Eye (tissue), 1 donor: Measurements from ENCODE around the gene RTKN.
A peak's percentile ranks its signal among the peaks of the same experiment; 100 is the strongest.
"Not testable (repeated sequence)": the region's sequence is repeated elsewhere in the genome, so short reads cannot be mapped to it uniquely, and the experiment has no call there.

Experiments used
- DNase-seq: peaks from one replicate; pipeline ENCODE4 v3.0.0-alpha.2; 2015

The RTKN gene

GRCh38 chr2:74460187-74460586, 18.4 kb upstream of the RTKN start:
- not testable (repeated sequence) for DNase-seq

GRCh38 chr2:74459503-74460118, 17.9 kb upstream of the RTKN start:
- not testable (repeated sequence) for DNase-seq

- DNase-seq, result peak; percentile 54
Measured at GRCh38 chr2:74458938-74459363, 17.2 kb upstream of the RTKN start.

- peak; percentile 100 for DNase-seq
Measured at GRCh38 chr2:74458132-74458937, 16.6 kb upstream of the RTKN start, which contains the start of gene WBP1. Gene WBP1, plus strand, starts transcription at chr2:74458438. Its CDS starts 165 bp downstream, at chr2:74458603.

GRCh38 chr2:74457549-74458131, 15.9 kb upstream of the RTKN start:
- no peak for DNase-seq

- DNase-seq, result no peak
Measured at GRCh38 chr2:74457129-74457548, 15.4 kb upstream of the RTKN start.

GRCh38 chr2:74454654-74455511, 13.1 kb upstream of the RTKN start, which contains the start of gene INO80B:
Gene INO80B, plus strand, starts transcription at chr2:74455087. Its CDS starts 30 bp downstream, at chr2:74455117.
- DNase-seq, result peak; percentile 100

GRCh38 chr2:74450570-74451190, 8.9 kb upstream of the RTKN start:
- DNase-seq, result no peak

GRCh38 chr2:74448771-74449170, 7.0 kb upstream of the RTKN start:
- no peak for DNase-seq

- no peak for DNase-seq
Measured at GRCh38 chr2:74447230-74447999, 5.7 kb upstream of the RTKN start.

- no peak for DNase-seq
Measured at GRCh38 chr2:74444498-74445318, 3.0 kb upstream of the RTKN start.

- DNase-seq, result peak; percentile 8
Measured at GRCh38 chr2:74442483-74443297, 953 bp upstream of the RTKN start.

- peak; percentile 65 for DNase-seq
Measured at GRCh38 chr2:74441170-74441689, 507 bp downstream of the RTKN start.

GRCh38 chr2:74440378-74441169, 1.2 kb downstream of the RTKN start:
- peak; percentile 94 for DNase-seq

- DNase-seq, result peak; percentile 80
Measured at GRCh38 chr2:74439803-74440377, 1.8 kb downstream of the RTKN start.

GRCh38 chr2:74439373-74439772, 2.4 kb downstream of the RTKN start:
- no peak for DNase-seq

- DNase-seq, result no peak
Measured at GRCh38 chr2:74438248-74438647, 3.5 kb downstream of the RTKN start.
